Measurements from ENCODE around the gene PIAS4.

DNA sequence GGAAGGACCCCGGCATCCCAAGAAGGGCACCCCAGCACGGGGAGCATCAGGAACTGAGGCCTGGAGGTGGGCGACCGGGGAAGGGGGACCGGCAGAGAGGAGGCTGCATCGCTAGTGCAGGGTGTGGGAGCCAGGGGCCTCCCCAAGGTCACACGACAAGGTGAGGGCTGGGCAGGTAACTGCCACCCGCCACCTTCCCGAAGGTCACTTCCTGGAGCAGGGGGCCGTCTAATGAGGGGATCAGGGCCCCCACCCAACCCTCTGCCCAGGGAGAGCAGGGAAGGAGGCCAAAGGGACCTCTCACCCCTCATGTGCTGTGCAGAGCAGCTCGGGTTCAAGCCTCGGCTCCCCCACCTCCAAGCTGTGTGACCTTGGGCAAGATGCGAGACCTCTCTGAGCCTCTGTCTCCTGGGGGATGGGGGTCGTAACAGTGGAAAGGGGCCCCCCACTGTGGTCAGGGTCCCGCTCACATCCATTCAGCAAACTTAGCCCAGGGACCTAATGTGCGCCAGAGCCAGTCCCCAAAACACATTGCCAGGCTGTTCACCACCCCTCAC is 53.2 kb downstream of the PIAS4 start:
- TF ChIP-seq POLR2AphosphoS5 (IDR thresholded peaks at IDR 0.05; ENCODE audit: insufficient read depth, low read depth, low read length): no peak
- no peak for TF ChIP-seq GATA2 (IDR thresholded peaks at IDR 0.05; ENCODE audit: insufficient read depth, insufficient read length, low read depth, low read length)
- no peak for TF ChIP-seq CTCF (IDR thresholded peaks at IDR 0.05; ENCODE audit: extremely low read depth in 1 of 2, insufficient read depth in 1 of 2, low read depth in 1 of 2, low read length in 2 of 2)
- TF ChIP-seq EZH2 (IDR thresholded peaks at IDR 0.05; ENCODE audit: borderline replicate concordance, low read depth, low read length, severe bottlenecking): no peak
- no peak for TF ChIP-seq POLR2A (IDR thresholded peaks at IDR 0.05; ENCODE audit: low read depth, low read length)
- no peak for TF ChIP-seq JUN (IDR thresholded peaks at IDR 0.05; ENCODE audit: borderline replicate concordance, insufficient read depth, insufficient read length, low read depth)
- TF ChIP-seq, protein P1, sequence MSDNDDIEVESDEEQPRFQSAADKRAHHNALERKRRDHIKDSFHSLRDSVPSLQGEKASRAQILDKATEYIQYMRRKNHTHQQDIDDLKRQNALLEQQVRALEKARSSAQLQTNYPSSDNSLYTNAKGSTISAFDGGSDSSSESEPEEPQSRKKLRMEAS (IDR thresholded peaks at IDR 0.05; ENCODE audit: insufficient read depth, insufficient read length): no peak
- no peak for TF ChIP-seq FOS (IDR thresholded peaks at IDR 0.05; ENCODE audit: borderline replicate concordance, insufficient read depth, low read length)
- TF ChIP-seq MYC (IDR thresholded peaks at IDR 0.05; ENCODE audit: low read depth, low read length): no peak
